ENCODE results near the gene AICDA. TPM values are rescaled to one million over a fixed set of nuclear protein-coding genes. Genes with fewer than 3 reads are reported as not detected.

AICDA gene
- total and polyA plus RNA-seq, 2 donors: 0.39 to 0.42 TPM

DNA sequence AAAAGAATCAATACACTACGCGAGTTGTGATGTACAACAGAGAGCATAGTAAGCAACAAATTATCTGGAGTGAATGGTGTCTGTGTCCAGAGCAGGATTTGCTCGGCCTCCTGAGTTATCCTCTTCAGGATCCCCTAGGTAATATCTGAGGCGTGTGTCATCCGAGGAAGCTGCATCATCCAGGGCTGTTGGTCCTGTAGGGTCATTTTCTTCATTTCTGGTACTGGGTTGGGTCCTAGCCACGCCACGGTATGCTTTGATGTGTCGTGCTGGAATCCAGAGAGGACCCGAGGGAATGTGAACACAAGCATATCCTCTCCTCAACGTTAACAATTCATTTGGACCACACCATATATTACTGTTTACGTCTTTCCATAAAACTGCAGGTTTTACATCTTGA is 53.0 kb downstream of the AICDA start:
- H3K27me3 ChIP-seq (ENCODE audit: control insufficient read depth in 2 of 2, insufficient read depth in 1 of 2, low read length in 1 of 2): peaks cover 0 to 2% of the 10 kb centered on the region in 2 donors
- peaks cover 0 to 5% of the 10 kb centered on the region in 2 donors for H3K9me3 ChIP-seq (ENCODE audit: control insufficient read depth in 2 of 2, insufficient read depth in 1 of 2, low read length in 1 of 2)
- no peak overlapping the region for H3K27ac ChIP-seq (ENCODE audit: low read depth in 1 of 2, low read length in 1 of 2)
- 94% methylated on average over 11 of the region's 11 CpGs for WGBS
- H3K36me3 ChIP-seq (ENCODE audit: control insufficient read depth in 2 of 2, insufficient read depth in 2 of 2, low read length in 1 of 2): no peaks in the 10 kb centered on the region
- H3K4me1 ChIP-seq (ENCODE audit: control insufficient read depth in 2 of 2, insufficient read depth in 2 of 2, low read length in 2 of 2): no peaks in the 10 kb centered on the region
- H3K4me3 ChIP-seq (ENCODE audit: low read length in 2 of 2): no peak overlapping the region
- DNase-seq (ENCODE audit: low read depth in 6 of 9, low spot score in 9 of 9): no peak

DNA sequence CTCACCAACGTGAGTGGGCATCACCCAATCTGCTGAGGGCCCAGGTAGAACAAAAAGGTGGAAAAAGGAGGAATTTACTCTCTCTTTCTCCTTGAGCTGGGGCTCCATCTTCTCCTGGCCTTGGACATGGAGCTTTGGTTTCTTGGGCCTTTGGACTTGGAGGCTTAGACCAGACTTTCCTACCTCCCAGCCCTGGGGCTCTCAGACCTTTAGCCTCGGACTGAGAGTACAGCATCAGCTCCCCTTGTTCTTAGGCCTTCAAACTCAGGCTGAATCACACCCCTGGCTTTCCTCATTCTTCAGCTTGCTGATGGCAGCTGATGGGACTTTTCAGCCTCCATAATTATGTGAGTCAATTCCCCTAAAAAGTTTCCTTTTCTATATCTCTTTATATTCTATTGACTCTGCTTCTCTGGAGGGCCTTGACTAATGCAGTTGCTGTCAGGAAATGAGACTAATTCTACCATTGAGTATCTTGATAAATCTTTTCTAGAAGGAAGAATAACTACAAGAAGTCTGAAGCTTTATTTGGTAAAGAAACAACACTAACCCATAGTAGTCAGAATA is 56.0 kb downstream of the AICDA start:
- Histone ChIP-seq H3K4me1 (ENCODE audit: control insufficient read depth in 2 of 2, insufficient read depth in 2 of 2, low read length in 2 of 2) (no peaks in the 10 kb centered on the region), H3K9me3 (ENCODE audit: control insufficient read depth in 2 of 2, insufficient read depth in 1 of 2, low read length in 1 of 2) (no peaks in the 10 kb centered on the region), H3K4me3 (ENCODE audit: low read length in 2 of 2) (no peak overlapping the region), H3K27ac (ENCODE audit: low read depth in 1 of 2, low read length in 1 of 2) (no peak overlapping the region), H3K27me3 (ENCODE audit: control insufficient read depth in 2 of 2, insufficient read depth in 1 of 2, low read length in 1 of 2) (no peaks in the 10 kb centered on the region), H3K36me3 (ENCODE audit: control insufficient read depth in 2 of 2, insufficient read depth in 2 of 2, low read length in 1 of 2) (no peaks in the 10 kb centered on the region)
- no peak for DNase-seq (ENCODE audit: low read depth in 6 of 9, low spot score in 9 of 9)
- 95% methylated on average over 2 of the region's 2 CpGs for WGBS

DNA sequence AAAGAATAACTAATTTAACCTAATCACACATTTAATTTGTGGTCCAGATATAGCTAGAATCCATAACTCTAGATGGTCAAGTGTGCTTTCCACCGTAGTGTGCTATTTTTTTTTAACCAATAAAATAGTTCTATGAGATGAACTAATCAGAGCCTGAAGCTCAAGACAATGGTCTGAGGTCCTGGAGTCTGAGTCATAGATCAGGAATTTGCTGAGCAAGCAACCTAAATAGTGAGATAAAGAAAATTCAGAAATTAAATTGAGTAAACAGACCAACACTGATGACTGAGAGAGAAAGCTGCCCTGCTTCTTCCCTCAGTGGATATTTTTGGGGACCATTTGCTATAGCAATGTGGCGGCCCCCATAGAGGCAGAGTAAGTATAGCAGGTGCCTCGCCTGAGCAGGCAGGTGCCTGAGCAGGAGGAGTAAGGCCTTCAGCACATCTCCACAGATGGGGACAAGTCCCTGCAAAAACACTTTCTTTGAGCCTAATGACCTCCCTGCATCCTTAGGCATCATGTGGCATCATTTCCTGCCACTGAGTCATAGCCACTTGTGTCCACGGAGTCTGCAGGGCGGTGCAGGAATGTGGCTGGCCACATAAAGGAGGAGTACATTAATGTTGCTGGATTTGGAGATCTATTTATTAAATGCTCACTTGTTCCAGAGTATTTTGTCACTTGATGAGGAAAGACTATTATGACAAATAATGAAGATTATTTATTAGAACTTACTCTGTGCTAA is 58.0 kb downstream of the AICDA start:
- DNase-seq (ENCODE audit: low read depth in 6 of 9, low spot score in 9 of 9): no peak

DNA sequence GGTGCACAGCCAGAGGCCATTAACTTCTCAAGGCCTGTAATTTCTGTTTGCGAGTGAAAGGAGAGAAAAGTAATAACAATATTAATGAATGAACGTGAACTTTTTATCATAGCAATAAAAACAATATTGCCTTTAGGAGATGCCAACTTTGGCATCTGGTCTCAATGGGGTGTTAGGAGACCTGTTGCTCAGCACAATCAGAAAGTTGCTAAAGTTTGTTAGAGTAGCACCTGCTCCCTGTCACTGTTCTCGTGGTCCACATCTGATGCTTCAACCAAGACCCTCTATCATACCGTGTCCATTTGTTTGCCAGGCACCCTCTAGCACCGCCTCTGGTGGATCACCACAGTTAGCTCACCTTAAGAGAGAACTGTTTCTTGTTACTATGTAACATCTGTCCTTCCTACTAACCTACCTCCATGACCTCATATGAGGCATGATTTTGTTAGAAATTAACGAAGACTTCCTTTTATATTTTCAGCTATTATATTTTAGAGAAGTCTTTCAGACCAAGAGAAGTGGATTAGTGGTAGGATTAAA is 59.5 kb downstream of the AICDA start:
- Histone ChIP-seq H3K27me3 (ENCODE audit: control insufficient read depth in 2 of 2, insufficient read depth in 1 of 2, low read length in 1 of 2) (no peaks in the 10 kb centered on the region), H3K36me3 (ENCODE audit: control insufficient read depth in 2 of 2, insufficient read depth in 2 of 2, low read length in 1 of 2) (no peaks in the 10 kb centered on the region), H3K27ac (ENCODE audit: low read depth in 1 of 2, low read length in 1 of 2) (no peak overlapping the region), H3K9me3 (ENCODE audit: control insufficient read depth in 2 of 2, insufficient read depth in 1 of 2, low read length in 1 of 2) (no peaks in the 10 kb centered on the region), H3K4me3 (ENCODE audit: low read length in 2 of 2) (no peak overlapping the region), H3K4me1 (ENCODE audit: control insufficient read depth in 2 of 2, insufficient read depth in 2 of 2, low read length in 2 of 2) (no peaks in the 10 kb centered on the region)
- WGBS: 93% methylated on average over 6 of the region's 6 CpGs
- DNase-seq (ENCODE audit: low read depth in 6 of 9, low spot score in 9 of 9): no peak

More for the DNA sequence above, 58.0 kb downstream of the AICDA start:
- Histone ChIP-seq H3K4me1 (ENCODE audit: control insufficient read depth in 2 of 2, insufficient read depth in 2 of 2, low read length in 2 of 2) (no peaks in the 10 kb centered on the region), H3K36me3 (ENCODE audit: control insufficient read depth in 2 of 2, insufficient read depth in 2 of 2, low read length in 1 of 2) (no peaks in the 10 kb centered on the region), H3K4me3 (ENCODE audit: low read length in 2 of 2) (no peak overlapping the region), H3K27me3 (ENCODE audit: control insufficient read depth in 2 of 2, insufficient read depth in 1 of 2, low read length in 1 of 2) (no peaks in the 10 kb centered on the region), H3K9me3 (ENCODE audit: control insufficient read depth in 2 of 2, insufficient read depth in 1 of 2, low read length in 1 of 2) (no peaks in the 10 kb centered on the region), H3K27ac (ENCODE audit: low read depth in 1 of 2, low read length in 1 of 2) (no peak overlapping the region)
- WGBS: 97% methylated on average over 5 of the region's 5 CpGs

Other genes with a start within 250 kb of the AICDA start
- 0.09 TPM for gene CLEC6A, start 156.9 kb downstream of the AICDA start, total RNA-seq
- gene CLEC6A, start 156.9 kb downstream of the AICDA start, polyA plus RNA-seq: 0.02 TPM
- gene CLEC4D, start 99.4 kb downstream of the AICDA start, total RNA-seq: 0.33 TPM
- 0.41 TPM for gene CLEC4D, start 99.4 kb downstream of the AICDA start, polyA plus RNA-seq
- 0.19 TPM for gene CLEC4E, start 72.0 kb downstream of the AICDA start, total RNA-seq
- 4.1 TPM for gene CLEC4E, start 72.0 kb downstream of the AICDA start, polyA plus RNA-seq
- gene MFAP5, start 50.0 kb upstream of the AICDA start, total RNA-seq: 7.5 TPM
- gene MFAP5, start 50.0 kb upstream of the AICDA start, polyA plus RNA-seq: 6.7 TPM
- 44.1 TPM for gene RIMKLB, start 85.1 kb upstream of the AICDA start, total RNA-seq
- gene RIMKLB, start 85.1 kb upstream of the AICDA start, polyA plus RNA-seq: 95.5 TPM
- 1.8 TPM for gene A2ML1, start 209.8 kb upstream of the AICDA start, total RNA-seq
- 30.0 TPM for gene A2ML1, start 209.8 kb upstream of the AICDA start, polyA plus RNA-seq

Measured in thymus (tissue), 11 donors.